SK-N-MC (cell line): ENCODE data around the gene ATP5F1D.

Experiments used
- EZH2 ChIP-seq: fragments of 200-600 bp; sonication (generic); IDR thresholded peaks from one replicate; pipeline ENCODE4 v1.6.1; 2017; ENCODE audit warnings: antibody characterized with exemption
- FOXP2 ChIP-seq: optimal IDR thresholded peaks from 2 replicates; pipeline ENCODE3; 2011; ENCODE audit warnings: mild to moderate bottlenecking, moderate library complexity; ENCODE audit not compliant: insufficient read depth; ENCODE audit errors: extremely low read length, control extremely low read depth
- POLR2AphosphoS5 ChIP-seq: IDR thresholded peaks from 2 replicates; pipeline ENCODE4 v1.6.1; 2012; ENCODE audit warnings: mild to moderate bottlenecking, low read depth, low read length, borderline replicate concordance

- TF ChIP-seq POLR2AphosphoS5 (peak; percentile 97), EZH2 (no peak), FOXP2 (no peak)
Measured at GRCh38 chr19:1269065-1269477, 27.5 kb downstream of the ATP5F1D start, which contains the start of gene CIRBP.
